Osteocyte (in vitro differentiated cells): ENCODE data around the gene RBFOX2. TPM values are rescaled to one million over a fixed set of nuclear protein-coding genes. Genes with fewer than 3 reads are reported as not detected.

Experiments used
- DNase-seq: peaks from one replicate; pipeline ENCODE4 v3.0.0; 2021; ENCODE audit warnings: mixed read lengths; ENCODE audit not compliant: unreplicated experiment; ENCODE audit errors: extremely low spot score
- H3K27ac Mint-ChIP-seq: one replicate; pipeline ENCODE4 v1.8.0; 2021; ENCODE audit warnings: mild to moderate bottlenecking, mixed read lengths; ENCODE audit not compliant: unreplicated experiment
- H3K27me3 Mint-ChIP-seq: one replicate; pipeline ENCODE4 v1.8.0; 2021; ENCODE audit warnings: mixed read lengths; ENCODE audit not compliant: unreplicated experiment
- H3K36me3 Mint-ChIP-seq: one replicate; pipeline ENCODE4 v1.8.0; 2021; ENCODE audit warnings: mixed read lengths; ENCODE audit not compliant: unreplicated experiment
- H3K4me1 Mint-ChIP-seq: one replicate; pipeline ENCODE4 v1.8.0; 2021; ENCODE audit warnings: mixed read lengths; ENCODE audit not compliant: unreplicated experiment
- H3K4me3 Mint-ChIP-seq: one replicate; pipeline ENCODE4 v1.8.0; 2021; ENCODE audit warnings: mild to moderate bottlenecking, moderate library complexity, mixed read lengths; ENCODE audit not compliant: unreplicated experiment
- H3K9me3 Mint-ChIP-seq: one replicate; pipeline ENCODE4 v1.8.0; 2021; ENCODE audit warnings: mixed read lengths; ENCODE audit not compliant: unreplicated experiment
- CTCF ChIP-seq: fragments of 200-600 bp; sonication (generic); IDR thresholded peaks from 2 replicates; pipeline ENCODE4 v1.5.0; 2021; ENCODE audit warnings: antibody characterized with exemption, mild to moderate bottlenecking, moderate library complexity
- total RNA-seq: library from RNA; stranded (reverse); gene quantifications from 2 replicates; pipeline ENCODE4 v1.2.1, GENCODE V29; 2021

The RBFOX2 gene
- total RNA-seq, 1 donor from 2014 or later = 151 TPM

DNA sequence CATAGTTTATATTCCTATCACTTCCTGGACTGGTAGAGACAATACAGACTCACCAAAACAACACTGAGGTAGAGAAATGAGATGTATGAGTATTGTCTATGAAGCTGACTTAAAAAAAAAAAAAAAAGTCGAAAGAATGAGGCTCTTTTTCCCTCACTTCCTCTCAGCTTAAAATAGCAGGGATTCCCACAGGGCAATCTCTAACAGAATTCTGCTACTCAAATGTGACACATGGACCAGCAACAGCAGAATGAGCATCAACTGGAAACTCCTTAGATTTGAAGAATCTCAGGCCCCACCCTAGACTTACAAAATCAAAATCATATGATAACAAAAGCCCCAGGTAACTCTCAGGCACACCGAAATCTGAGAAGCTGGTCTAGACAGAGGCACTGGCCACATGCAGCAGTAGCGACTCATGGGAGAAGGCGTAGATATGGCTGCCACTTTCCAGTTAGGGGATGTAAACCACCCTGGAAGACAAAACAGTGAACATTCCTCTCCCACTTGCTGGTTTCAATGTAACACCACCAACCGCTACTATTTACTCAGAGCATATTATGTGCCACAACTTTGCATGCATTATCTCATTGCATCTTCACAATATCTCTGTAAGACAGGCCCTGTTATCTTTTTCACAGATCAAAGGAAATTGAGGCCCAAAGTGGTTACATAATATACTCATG is 128.0 kb downstream of the RBFOX2 start:
- DNase-seq = no peak
- H3K4me3 Mint-ChIP-seq = no peak overlapping the region
- H3K36me3 Mint-ChIP-seq = no peaks in the 10 kb centered on the region
- H3K27me3 Mint-ChIP-seq = no peaks in the 10 kb centered on the region
- peaks cover 47% of the 10 kb centered on the region for H3K4me1 Mint-ChIP-seq
- TF ChIP-seq CTCF = no peak
- H3K27ac Mint-ChIP-seq = peak overlapping the region; percentile 75
- H3K9me3 Mint-ChIP-seq = no peaks in the 10 kb centered on the region

DNA sequence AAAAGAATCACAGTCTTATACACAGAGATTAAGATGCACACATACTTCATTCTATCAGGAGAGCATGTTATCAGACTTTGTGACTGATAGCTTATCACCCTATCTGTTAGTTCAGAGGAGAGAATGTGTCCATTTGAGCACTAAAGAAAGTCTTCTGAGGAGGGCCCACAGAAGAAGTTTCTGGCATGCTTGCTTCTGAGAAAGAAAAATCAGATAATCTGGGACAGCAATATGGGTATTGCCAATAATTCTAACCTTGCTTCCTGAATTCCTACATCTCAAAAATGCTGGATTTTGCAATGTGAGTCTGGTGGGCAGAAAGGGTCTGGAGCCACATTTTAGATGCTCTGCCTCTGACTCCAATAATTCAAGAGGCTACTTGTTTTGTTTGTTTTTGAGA is 128.9 kb downstream of the RBFOX2 start:
- Mint-ChIP-seq H3K4me3 (no peak overlapping the region), H3K27ac (peak overlapping the region; percentile 75), H3K4me1 (peaks cover 56% of the 10 kb centered on the region), H3K27me3 (no peaks in the 10 kb centered on the region), H3K9me3 (no peaks in the 10 kb centered on the region), H3K36me3 (no peaks in the 10 kb centered on the region)
- TF ChIP-seq CTCF = no peak
- DNase-seq = no peak

DNA sequence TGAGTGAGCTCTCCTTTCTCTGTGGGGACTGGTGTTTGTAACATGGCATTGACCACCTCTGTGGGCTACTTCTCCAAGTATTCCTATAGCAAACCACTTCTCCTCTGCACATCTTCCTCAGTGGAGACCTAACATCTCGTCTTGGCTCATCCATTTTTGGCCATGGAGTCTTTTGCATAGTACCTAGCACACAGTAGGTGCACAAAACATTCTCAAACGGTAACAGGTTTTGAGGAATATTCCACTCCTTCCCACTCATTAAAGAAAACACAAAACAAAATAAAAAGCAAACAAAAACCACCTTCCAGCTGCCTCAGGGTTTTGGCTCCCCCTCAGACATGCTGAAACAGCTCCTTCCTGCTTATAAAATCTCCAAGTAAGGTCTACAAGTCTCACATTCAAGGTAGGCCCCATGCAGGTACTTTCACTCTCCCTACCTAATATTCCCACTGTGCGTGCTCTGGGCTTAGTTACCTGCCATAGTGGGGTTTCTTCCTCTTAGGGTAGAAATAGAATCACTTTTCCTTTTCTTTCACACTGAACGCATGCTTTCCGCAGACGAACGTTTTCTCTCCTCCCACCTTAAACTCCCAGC is 132.4 kb downstream of the RBFOX2 start:
- no peak overlapping the region for H3K27ac Mint-ChIP-seq
- no peaks in the 10 kb centered on the region for H3K36me3 Mint-ChIP-seq
- no peak overlapping the region for H3K4me3 Mint-ChIP-seq
- H3K27me3 Mint-ChIP-seq = no peaks in the 10 kb centered on the region
- H3K4me1 Mint-ChIP-seq = peaks cover 71% of the 10 kb centered on the region
- no peaks in the 10 kb centered on the region for H3K9me3 Mint-ChIP-seq
- DNase-seq = no peak
- no peak for TF ChIP-seq CTCF

DNA sequence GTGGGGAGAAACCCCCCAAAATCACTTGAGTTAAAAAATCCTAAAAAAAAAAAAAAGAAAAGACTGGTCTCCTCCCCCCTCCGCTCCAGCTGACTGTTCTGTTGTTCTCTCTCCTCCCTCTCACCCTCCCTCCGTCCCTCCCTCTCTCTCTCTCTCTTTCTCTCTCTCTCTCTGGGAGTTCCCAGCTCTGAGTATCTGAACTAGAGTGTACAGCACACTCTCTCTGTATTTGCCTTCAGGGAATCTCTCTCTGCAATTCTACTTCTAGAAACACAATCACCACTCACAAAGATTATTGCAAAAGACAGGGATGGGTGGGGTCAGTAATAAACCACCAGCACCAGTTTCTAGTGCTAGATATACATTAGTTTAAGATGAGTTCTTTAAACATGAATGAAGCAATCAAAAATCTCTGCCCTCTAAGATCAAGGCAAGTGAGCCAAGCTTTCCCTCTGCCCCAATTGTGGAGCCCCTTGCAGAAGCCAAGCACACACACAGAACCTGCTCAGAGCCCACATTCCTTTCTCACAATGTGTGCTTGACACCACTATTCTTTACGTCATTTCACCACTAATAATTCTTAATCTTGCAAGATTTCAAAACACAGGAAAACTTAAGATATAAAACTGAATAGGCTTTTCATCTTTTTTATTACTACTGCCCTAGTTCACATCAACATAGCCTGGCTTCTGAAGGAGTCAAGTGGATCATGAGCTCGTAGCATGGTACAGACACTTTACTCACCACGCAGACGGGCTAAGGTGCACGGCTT is 133.5 kb downstream of the RBFOX2 start:
- Mint-ChIP-seq H3K27me3 (no peaks in the 10 kb centered on the region), H3K9me3 (no peaks in the 10 kb centered on the region), H3K36me3 (no peaks in the 10 kb centered on the region), H3K4me3 (peak overlapping the region; percentile 64), H3K4me1 (peaks cover 60% of the 10 kb centered on the region), H3K27ac (peak overlapping the region; percentile 84)
- no peak for TF ChIP-seq CTCF
- no peak for DNase-seq

DNA sequence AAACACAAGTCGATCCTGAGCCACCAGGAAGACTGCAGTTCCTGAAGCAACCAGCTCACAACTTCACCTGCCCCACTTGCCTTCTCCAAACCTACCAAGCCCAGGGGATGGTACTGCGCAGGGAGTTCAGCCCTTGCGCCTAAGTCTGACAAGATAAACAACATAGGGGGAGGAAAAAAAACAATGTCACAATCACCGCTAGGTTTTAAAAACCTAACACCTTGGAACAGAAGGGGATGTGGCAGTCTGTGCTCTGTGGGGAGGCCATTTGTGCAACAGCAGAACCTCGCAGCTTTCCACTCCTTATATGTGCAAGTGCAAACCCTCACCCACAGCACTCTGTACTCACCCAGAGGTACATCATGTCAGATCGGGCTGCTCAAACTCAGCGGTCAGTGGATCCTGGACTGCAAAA is 134.2 kb downstream of the RBFOX2 start:
- peak overlapping the region; percentile 64 for H3K4me3 Mint-ChIP-seq
- H3K9me3 Mint-ChIP-seq = no peaks in the 10 kb centered on the region
- TF ChIP-seq CTCF = no peak
- peak overlapping the region; percentile 84 for H3K27ac Mint-ChIP-seq
- no peaks in the 10 kb centered on the region for H3K36me3 Mint-ChIP-seq
- H3K27me3 Mint-ChIP-seq = no peaks in the 10 kb centered on the region
- DNase-seq = no peak
- peaks cover 54% of the 10 kb centered on the region for H3K4me1 Mint-ChIP-seq
